K562 (cell line): ENCODE data around the gene CAPN13.

Source experiments
- FIP1L1 ChIP-seq: fragments of 200-400 bp; formaldehyde crosslinking; IDR thresholded peaks from 2 replicates; pipeline ENCODE4 v1.6.1; 2018; ENCODE audit warnings: mild to moderate bottlenecking, low read depth, low read length; ENCODE audit not compliant: poor library complexity, severe bottlenecking
- JUND ChIP-seq, 2 experiments: IDR thresholded peaks; 2 replicates in 1 of 2; 3 replicates in 1 of 2; pipeline ENCODE4 v1.6.1; 2011; ENCODE audit warnings: borderline replicate concordance in 2 of 2, low read depth in 2 of 2, low read length in 2 of 2, improper control_type of control experiment in 1 of 2, missing biosample characterization in 1 of 2, missing genetic modification characterization in 1 of 2, missing genetic modification reagents in 1 of 2
- MAZ ChIP-seq, 2 experiments: fragments of 450-650 bp in 1 of 2; sonication (generic) in 1 of 2; formaldehyde crosslinking; IDR thresholded peaks in 1 of 2; conservative IDR thresholded peaks in 1 of 2; 2 replicates each; pipeline versions ENCODE4 v1.4.0 to v1.5.0; 2020; ENCODE audit warnings: mild to moderate bottlenecking in 1 of 2, missing genetic modification reagents in 1 of 2
- POLR2A ChIP-seq: fragments of 450-650 bp; conservative IDR thresholded peaks from 2 replicates; pipeline ENCODE4 v1.6.1; 2016
- ZNF124 ChIP-seq: sonication (generic); formaldehyde crosslinking; IDR thresholded peaks from 2 replicates; pipeline ENCODE4 v1.8.1; 2022; ENCODE audit warnings: missing genetic modification reagents
- ZNF778 ChIP-seq: fragments of 450-650 bp; formaldehyde crosslinking; IDR thresholded peaks from 2 replicates; pipeline ENCODE4 v1.4.0; 2020; ENCODE audit warnings: mild to moderate bottlenecking, moderate library complexity
- TF ChIP-seq, protein P1 (sequence below): sonication (generic); formaldehyde crosslinking; IDR thresholded peaks from 2 replicates; pipeline ENCODE4 v1.9.0; 2022; ENCODE audit warnings: mild to moderate bottlenecking, missing genetic modification reagents
- TF ChIP-seq, protein P2 (sequence below): fragments of 250-450 bp; sonication (Bioruptor Pico); IDR thresholded peaks from 2 replicates; pipeline ENCODE4 v1.9.0; 2021; ENCODE audit warnings: mild to moderate bottlenecking

DNA sequence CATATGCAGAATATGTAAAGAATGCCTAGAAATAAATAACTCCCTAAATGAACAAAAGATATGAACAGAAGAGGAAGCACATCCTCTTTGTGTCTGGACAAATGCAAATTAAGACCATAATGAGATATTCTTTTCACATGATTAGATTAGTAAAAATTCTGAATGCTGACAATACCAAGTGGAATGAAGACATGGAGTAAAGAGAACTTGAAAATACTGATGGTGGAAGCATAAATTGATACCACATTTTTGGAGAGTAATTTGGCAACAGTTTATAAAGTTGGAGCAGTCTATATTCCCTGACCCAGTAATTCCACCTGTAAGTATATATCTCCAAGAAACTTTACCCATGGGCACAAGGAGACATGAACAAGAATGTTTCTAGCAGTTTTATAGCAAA, 130.0 kb downstream of the CAPN13 start:
- TF ChIP-seq, protein P1, sequence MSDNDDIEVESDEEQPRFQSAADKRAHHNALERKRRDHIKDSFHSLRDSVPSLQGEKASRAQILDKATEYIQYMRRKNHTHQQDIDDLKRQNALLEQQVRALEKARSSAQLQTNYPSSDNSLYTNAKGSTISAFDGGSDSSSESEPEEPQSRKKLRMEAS (CRISPR knock-in tag): no peak
- TF ChIP-seq, protein P2, sequence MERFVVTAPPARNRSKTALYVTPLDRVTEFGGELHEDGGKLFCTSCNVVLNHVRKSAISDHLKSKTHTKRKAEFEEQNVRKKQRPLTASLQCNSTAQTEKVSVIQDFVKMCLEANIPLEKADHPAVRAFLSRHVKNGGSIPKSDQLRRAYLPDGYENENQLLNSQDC (CRISPR knock-in tag): no peak
- no peak for TF ChIP-seq ZNF778 (CRISPR knock-in tag)
- no peak for TF ChIP-seq FIP1L1
- TF ChIP-seq ZNF124: no peak
- no peak for TF ChIP-seq POLR2A
- no peak for TF ChIP-seq MAZ (CRISPR knock-in tag; conservative IDR thresholded peaks at IDR 0.05 in 1 of 2, IDR thresholded peaks at IDR 0.05 in 1 of 2)
- no peak for TF ChIP-seq JUND (IDR thresholded peaks at IDR 0.05; ENCODE audit: borderline replicate concordance, low read depth, low read length)
- no peak for TF ChIP-seq JUND (tag; IDR thresholded peaks at IDR 0.05; ENCODE audit: borderline replicate concordance, low read depth, low read length)
